Globus pallidus (tissue), 1 donor: ENCODE measurements around the gene SRGAP1.
"Not testable (repeated sequence)": the region's sequence is repeated elsewhere in the genome, so short reads cannot be mapped to it uniquely, and the experiment has no call there.

ENCODE experiments used
- DNase-seq: peaks from one replicate; pipeline ENCODE4 v3.0.0-alpha.2; 2015; ENCODE audit warnings: low spot score

The SRGAP1 gene

GRCh38 chr12:64007853-64008252 lies 163.4 kb downstream of the SRGAP1 start:
- DNase-seq = no peak

GRCh38 chr12:64008596-64008995 lies 164.1 kb downstream of the SRGAP1 start:
- DNase-seq = no peak

DNA sequence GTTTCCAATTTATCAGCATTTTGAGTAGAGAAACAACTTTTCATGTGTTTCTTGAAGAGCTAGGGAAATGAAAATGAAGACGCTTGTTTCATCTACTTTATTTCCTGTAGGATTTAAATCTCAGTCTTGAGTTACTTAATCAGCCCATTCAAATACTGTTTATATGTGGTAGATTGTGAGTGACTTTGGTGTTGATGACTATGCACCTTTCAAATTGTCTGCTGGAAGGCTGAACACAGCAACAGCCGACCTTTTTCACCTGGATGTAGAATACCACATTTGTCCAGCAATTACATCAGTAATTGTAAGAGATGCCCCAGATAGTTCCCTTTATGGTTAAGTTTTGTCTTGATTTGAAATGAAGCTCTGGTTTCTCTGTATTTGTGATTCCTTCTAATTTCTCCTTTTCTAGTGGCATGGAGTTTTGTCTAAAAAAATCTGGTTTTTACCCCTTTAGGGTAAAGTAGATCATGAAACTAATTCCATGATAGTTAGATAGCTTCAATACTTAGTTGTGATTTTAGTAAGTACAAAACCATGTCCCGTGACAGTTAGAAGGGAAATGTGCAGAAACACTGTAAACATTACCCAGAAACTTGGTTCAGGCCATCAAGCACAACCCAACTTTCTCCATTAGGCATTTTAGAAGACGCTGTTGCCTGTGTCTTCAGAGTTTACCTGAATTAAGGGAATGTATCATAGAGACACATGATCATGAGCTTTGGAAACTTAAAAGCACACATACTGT lies 165.0 kb downstream of the SRGAP1 start:
- no peak for DNase-seq

- no peak for DNase-seq
These were observed 165.7 kb downstream of the SRGAP1 start for GRCh38 chr12:64010069-64010686.

GRCh38 chr12:64016521-64016920 lies 172.0 kb downstream of the SRGAP1 start:
- no peak for DNase-seq

DNA sequence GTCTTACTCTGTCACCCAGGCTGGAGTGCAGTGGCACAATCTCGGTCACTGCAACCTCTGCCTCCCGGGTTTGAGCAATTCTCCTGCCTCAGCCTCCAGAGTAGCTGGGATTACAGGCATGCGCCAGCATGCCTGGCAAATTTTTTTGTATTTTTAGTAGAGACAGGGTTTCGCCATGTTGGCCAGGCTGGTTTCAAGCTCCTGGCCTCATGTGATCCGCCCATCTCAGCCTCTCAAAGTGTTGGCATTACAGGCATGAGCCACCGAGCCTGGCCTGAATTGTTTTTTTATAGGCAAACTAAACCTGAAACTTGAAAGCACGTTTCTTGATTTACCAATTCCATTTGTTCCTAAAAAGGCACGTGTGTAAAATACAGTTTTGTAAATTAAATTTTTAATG lies 173.6 kb downstream of the SRGAP1 start:
- DNase-seq = not testable (repeated sequence)

DNA sequence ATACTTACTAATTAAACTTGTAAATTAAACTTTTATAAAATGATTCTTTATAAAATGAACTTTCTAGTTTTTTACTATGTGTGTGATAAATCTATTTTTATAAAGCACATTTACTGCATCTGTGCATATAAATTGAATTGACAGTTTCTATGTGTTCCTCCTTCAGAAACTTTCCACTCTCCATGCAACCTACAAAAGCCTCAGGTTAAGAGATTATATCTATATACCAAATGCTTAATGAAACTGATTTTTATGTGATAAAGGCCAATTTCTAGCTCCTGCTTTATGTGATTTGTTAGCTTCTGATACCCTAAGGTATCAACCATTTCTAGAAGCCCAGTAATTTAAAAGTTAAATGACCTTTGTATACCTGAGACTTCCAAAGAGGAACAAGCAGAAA lies 174.0 kb downstream of the SRGAP1 start:
- no peak for DNase-seq

GRCh38 chr12:64019101-64019500 lies 174.6 kb downstream of the SRGAP1 start:
- DNase-seq = no peak

GRCh38 chr12:64019654-64020053 lies 175.2 kb downstream of the SRGAP1 start:
- no peak for DNase-seq

DNA sequence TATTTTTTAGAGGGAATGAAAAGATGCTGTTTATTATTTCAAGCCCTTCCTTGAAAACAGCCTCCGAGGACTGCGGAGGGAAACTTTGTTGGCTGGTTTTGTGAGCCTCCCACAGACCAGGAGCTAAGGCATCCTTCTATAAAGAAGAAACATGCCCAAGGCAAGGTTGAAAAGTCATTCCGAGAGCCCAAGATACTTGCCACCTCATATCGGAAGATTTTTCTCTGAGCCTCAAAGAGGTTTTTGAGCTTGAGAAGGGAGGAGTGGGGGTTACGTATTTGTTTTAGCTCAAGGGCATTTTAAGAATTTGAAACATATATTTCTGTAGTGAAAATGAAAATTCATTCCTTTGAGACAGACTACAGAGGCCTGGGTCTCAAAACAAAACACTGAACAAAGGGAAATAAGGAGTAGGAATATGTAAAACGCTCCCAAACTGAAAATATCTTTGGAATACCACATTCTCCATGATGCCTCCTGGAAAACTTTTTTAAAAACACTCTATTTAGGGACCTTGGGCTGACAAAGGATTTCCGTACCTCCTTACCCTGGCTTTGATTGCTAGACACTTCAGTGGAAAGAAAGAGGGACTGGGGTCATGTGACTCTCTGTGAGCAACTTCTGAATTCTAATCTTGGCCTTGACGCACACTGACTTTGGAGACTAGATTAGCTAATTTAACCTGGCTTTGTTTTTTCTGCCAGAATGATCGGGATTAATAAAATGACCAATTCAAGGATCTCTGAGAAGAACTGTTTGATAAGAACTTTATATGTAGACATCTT lies 180.9 kb downstream of the SRGAP1 start:
- no peak for DNase-seq

- DNase-seq = no peak
These were observed 182.8 kb downstream of the SRGAP1 start for GRCh38 chr12:64027311-64027710.

DNA sequence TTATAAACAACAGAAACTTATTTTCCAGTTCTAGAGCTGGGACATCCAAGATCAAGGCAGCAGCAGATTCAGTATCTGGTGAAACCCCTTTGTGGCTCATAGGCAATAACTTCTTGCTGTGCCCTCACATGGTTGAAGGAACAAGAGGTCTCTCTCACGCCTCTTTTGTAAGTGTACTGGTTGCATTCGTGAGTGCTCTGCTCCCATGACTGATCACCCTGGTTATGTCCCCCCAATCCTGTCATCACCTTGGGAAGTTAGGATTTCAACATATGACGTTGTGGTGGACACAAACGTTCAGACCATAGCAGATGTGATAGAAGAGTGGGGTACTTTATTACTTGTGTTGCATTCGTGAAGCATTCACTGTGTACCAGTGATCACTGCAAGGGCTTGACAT lies 184.0 kb downstream of the SRGAP1 start:
- no peak for DNase-seq

DNA sequence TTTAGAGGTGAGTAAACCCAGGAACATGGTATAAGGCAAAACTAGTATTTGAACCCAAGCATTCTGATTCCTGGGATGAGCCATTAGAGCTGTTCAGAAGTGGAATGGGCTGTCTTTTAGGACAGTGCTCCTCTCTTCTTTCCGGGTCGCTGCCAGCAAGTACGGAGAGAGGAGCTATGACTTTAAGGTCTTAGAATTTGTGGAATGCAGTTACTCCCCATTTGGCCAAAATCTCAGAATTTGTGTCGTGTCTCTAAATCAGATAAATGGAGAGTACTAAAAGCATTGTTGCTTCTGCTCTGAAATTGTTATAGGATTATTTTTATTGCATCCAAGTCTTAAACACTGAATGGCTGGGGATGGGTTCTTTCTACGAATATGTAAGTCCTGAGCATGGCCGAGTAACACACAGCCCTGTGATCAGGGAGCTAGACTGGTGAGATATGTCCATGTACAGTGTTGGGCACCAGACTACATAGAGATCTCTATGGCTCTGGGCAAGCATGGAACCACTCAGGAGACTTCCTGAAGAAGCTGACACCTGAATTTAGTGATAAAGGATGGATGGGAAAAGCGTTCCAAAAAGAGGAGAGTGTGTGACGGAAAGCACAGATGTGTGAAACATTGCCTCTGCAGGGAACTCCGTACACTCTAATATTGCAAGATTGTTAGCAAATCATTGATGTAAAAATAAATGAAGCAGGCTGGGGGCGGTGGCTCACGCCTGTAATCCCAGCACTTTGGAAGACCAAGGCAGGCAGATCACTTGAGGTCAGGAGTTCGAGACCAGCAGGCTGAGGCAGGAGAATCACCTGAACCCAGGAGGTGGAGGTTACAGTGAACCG lies 184.7 kb downstream of the SRGAP1 start:
- DNase-seq = no peak

GRCh38 chr12:64030155-64030554 lies 185.7 kb downstream of the SRGAP1 start:
- DNase-seq = no peak

DNA sequence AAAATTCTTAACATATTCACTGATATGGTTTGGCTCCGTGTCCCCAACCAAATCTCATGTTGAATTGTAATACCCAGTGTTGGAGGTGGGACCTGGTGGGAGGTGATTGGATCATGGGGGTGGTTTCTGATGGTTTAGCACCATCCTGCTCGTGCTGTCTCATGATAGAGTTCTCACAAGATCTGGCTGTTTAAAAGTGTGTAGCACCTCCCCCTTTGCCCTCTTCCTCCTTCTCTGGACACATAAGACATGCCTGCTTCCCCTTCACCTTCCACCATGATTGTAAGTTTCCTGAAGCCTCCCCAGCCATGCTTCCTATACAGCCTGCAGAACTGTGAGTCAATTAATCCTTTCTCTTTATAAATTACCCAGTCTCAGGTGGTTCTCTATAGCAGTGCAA lies 189.6 kb downstream of the SRGAP1 start:
- DNase-seq = not testable (repeated sequence)

GRCh38 chr12:64034901-64035576 lies 190.5 kb downstream of the SRGAP1 start:
- DNase-seq = no peak

DNA sequence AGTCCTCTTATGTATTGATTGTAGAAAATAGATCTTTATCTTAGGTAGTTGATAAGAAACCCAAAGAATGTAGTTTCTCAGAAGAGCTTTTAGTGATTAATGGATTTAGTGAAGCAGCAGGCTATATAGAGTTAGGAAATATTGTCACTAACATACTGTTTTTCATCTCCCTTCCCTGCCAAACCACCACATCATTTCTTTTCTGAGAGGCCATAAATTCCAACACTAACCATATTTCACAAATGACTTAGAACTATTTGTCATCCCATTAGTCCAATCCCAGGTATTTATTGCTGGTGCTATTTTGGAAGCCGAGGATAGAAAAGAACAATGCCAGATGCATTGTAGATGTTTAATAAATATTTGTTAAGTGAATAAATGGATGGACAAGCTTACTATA lies 191.9 kb downstream of the SRGAP1 start:
- no peak for DNase-seq

- no peak for DNase-seq
These were observed 194.9 kb downstream of the SRGAP1 start for GRCh38 chr12:64039281-64039871.

DNA sequence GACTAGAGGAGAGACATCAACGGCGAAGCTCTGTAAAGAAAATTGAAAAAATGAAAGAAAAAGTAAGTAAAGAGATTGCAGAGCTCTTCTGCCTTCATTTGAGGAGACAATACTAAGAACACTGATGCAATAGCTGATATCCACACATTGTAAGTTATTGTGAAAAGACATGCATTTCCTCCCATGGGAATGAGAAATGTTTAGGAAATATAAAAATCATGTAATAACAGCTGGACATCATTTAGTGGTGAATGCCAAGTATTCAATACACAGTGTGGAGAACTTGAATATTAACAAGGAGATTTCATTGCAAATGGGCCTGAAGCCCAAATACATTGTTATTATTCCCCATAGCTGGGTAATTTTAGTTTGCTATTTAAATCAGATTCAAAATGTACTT lies 198.4 kb downstream of the SRGAP1 start:
- no peak for DNase-seq

DNA sequence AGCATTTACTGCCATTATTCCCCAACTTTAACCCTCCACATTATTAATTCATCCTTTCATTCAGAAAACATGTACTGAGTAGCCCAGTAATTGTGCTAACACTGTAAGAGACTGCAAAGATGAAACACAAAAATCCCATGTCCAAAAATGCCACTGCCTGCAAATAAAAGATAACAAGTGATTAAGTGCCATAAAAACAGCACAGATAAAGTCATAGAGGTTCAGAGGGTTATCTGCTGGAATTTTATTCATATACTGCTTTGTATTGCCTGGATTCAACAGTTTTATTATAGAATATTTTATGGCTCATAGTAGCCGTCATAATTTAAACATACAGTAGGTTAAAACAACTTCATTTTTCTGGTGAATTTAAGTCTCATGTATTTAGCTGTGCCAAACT lies 199.7 kb downstream of the SRGAP1 start:
- no peak for DNase-seq

DNA sequence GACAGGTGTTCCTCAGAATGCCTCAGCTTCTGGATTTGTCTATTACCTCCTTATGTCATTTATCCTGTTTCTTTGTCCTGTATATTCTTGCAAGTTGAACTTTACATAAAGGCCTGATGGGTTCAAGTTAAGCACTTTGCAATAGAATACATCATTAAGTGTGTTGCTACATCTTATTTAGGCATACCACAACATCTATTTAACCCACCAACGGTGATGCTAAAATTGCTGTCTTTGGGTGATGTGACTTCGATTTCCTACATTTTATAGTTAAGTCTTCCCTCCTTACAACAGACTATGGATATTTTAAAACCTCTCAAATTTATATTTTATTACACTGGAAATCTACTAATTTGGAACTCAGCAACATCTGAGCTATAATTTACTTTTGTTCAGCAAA lies 206.6 kb downstream of the SRGAP1 start:
- no peak for DNase-seq
